Immature natural killer cell (primary cell): Measurements from ENCODE around the gene ENPP4. TPM values are rescaled to one million over a fixed set of nuclear protein-coding genes. Genes with fewer than 3 reads are reported as not detected.

ENCODE experiments used
- DNase-seq, 3 donors: peaks; one replicate each; pipeline ENCODE4 v3.0.0; 2022; ENCODE audit warnings: mixed read lengths in 1 of 3
- H3K27ac Mint-ChIP-seq, 6 donors: one replicate each; pipeline ENCODE4 v1.8.0; 2020; ENCODE audit warnings: mixed read lengths in 6 of 6, mild to moderate bottlenecking in 5 of 6, inconsistent platforms in 4 of 6, moderate library complexity in 3 of 6
- H3K27me3 Mint-ChIP-seq, 3 donors: one replicate each; pipeline ENCODE4 v1.8.0; 2020 to 2021; ENCODE audit warnings: low read depth in 3 of 3, mild to moderate bottlenecking in 3 of 3, mixed read lengths in 3 of 3, moderate library complexity in 3 of 3, inconsistent platforms in 1 of 3
- H3K36me3 Mint-ChIP-seq, 3 donors: one replicate each; pipeline ENCODE4 v1.8.0; 2020; ENCODE audit warnings: mixed read lengths in 3 of 3, inconsistent platforms in 2 of 3, mild to moderate bottlenecking in 2 of 3
- H3K4me1 Mint-ChIP-seq, 2 donors: one replicate each; pipeline ENCODE4 v1.8.0; 2020; ENCODE audit warnings: inconsistent platforms in 2 of 2, mild to moderate bottlenecking in 2 of 2, mixed read lengths in 2 of 2, moderate library complexity in 1 of 2
- H3K4me3 Mint-ChIP-seq, 5 donors: one replicate each; pipeline ENCODE4 v1.8.0; 2020; ENCODE audit warnings: mild to moderate bottlenecking in 5 of 5, mixed read lengths in 5 of 5, inconsistent platforms in 3 of 5, moderate library complexity in 3 of 5
- H3K9me3 Mint-ChIP-seq, 6 donors: one replicate each; pipeline ENCODE4 v1.8.0; 2020; ENCODE audit warnings: mild to moderate bottlenecking in 6 of 6, mixed read lengths in 6 of 6, inconsistent platforms in 4 of 6, moderate library complexity in 3 of 6
- polyA plus RNA-seq, 3 donors: library from polyadenylated mRNA; unstranded; fragments of 300-500 nt; fragmentation: Illumina TruSeq; gene quantifications; one replicate each; pipeline ENCODE4 v1.2.3, GENCODE V29; 2021

Gene ENPP4
- polyA plus RNA-seq, 3 donors from 2014 or later = 18.2 to 27.0 (median 26.0) TPM

GRCh38 chr6:46189726-46190125 is 59.9 kb downstream of the ENPP4 start:
- no peak overlapping the region for H3K27ac Mint-ChIP-seq
- H3K36me3 Mint-ChIP-seq = peaks cover 0 to 3% (median 0%) of the 10 kb centered on the region in 3 donors
- no peaks in the 10 kb centered on the region for H3K9me3 Mint-ChIP-seq
- no peak for DNase-seq
- H3K27me3 Mint-ChIP-seq = peaks cover 0 to 2% (median 0%) of the 10 kb centered on the region in 3 donors
- H3K4me1 Mint-ChIP-seq = no peaks in the 10 kb centered on the region
- no peak overlapping the region for H3K4me3 Mint-ChIP-seq

- Mint-ChIP-seq H3K9me3 (no peaks in the 10 kb centered on the region), H3K4me1 (no peaks in the 10 kb centered on the region), H3K27ac (no peak overlapping the region), H3K4me3 (no peak overlapping the region), H3K27me3 (peaks cover 0 to 2% (median 0%) of the 10 kb centered on the region in 3 donors), H3K36me3 (peaks cover 0 to 3% (median 0%) of the 10 kb centered on the region in 3 donors)
- DNase-seq = no peak
Observed at GRCh38 chr6:46190889-46191288, 61.1 kb downstream of the ENPP4 start.

- peaks cover 0 to 2% (median 0%) of the 10 kb centered on the region in 3 donors for H3K27me3 Mint-ChIP-seq
- no peak overlapping the region for H3K4me3 Mint-ChIP-seq
- H3K9me3 Mint-ChIP-seq = no peaks in the 10 kb centered on the region
- no peaks in the 10 kb centered on the region for H3K4me1 Mint-ChIP-seq
- H3K36me3 Mint-ChIP-seq = peaks cover 0 to 3% (median 0%) of the 10 kb centered on the region in 3 donors
- DNase-seq = no peak
- H3K27ac Mint-ChIP-seq = no peak overlapping the region
Observed at GRCh38 chr6:46191961-46192360, 62.2 kb downstream of the ENPP4 start.

Other genes with a start within 250 kb of the ENPP4 start
- gene CLIC5, start 114.1 kb upstream of the ENPP4 start, polyA plus RNA-seq = under 1 TPM in 1 of 3 donors, not detected in 2; 0.44 TPM
- 10 to 100 TPM; 14.4 to 48.6 (median 36.1) TPM for gene ENPP5, start 41.0 kb downstream of the ENPP4 start, polyA plus RNA-seq